WTC11 (cell line): ENCODE data around the gene PRR19. TPM values are rescaled to one million over a fixed set of nuclear protein-coding genes. Genes with fewer than 3 reads are reported as not detected.

Experiments used
- ATAC-seq: fragments of 200-7000 bp; cut with Tn5 transposase; 2 replicates; pipeline ENCODE4 v1.10.0; 2021; ENCODE audit warnings: mild to moderate bottlenecking, moderate library complexity
- CTCF ChIA-PET: fragments of 300-600 bp; sonication (Branson Sonifier 250); formaldehyde crosslinking; loops from one replicate; lab custom pipeline; 2021; ENCODE audit warnings: antibody characterized with exemption; lab: Charles Lee
- POLR2A ChIA-PET: fragments of 350-600 bp; sonication (Branson Sonifier 250); formaldehyde crosslinking; loops from one replicate; lab custom pipeline; 2021; ENCODE audit warnings: antibody characterized with exemption; lab: Charles Lee
- DNase-seq: peaks from one replicate; pipeline ENCODE4 v3.0.0; 2021; ENCODE audit warnings: low spot score
- H3K27ac Mint-ChIP-seq: 2 replicates; pipeline ENCODE4 v1.8.0; 2021; ENCODE audit warnings: mixed read lengths
- H3K27me3 Mint-ChIP-seq: 2 replicates; pipeline ENCODE4 v1.8.0; 2021; ENCODE audit warnings: low read depth, mild to moderate bottlenecking, moderate library complexity, mixed read lengths
- H3K36me3 Mint-ChIP-seq: 2 replicates; pipeline ENCODE4 v1.8.0; 2021; ENCODE audit warnings: mixed read lengths
- H3K4me1 Mint-ChIP-seq: 2 replicates; pipeline ENCODE4 v1.8.0; 2022; ENCODE audit warnings: mixed read lengths
- H3K4me3 Mint-ChIP-seq: 2 replicates; pipeline ENCODE4 v1.8.0; 2021; ENCODE audit warnings: mild to moderate bottlenecking, moderate library complexity, mixed read lengths
- H3K9me3 Mint-ChIP-seq: 2 replicates; pipeline ENCODE4 v1.8.0; 2021; ENCODE audit warnings: mixed read lengths
- CREM ChIP-seq: sonication (generic); formaldehyde crosslinking; IDR thresholded peaks from 2 replicates; pipeline ENCODE4 v1.8.1; 2022; ENCODE audit warnings: mild to moderate bottlenecking, missing genetic modification reagents, moderate library complexity
- FOXK1 ChIP-seq: sonication (generic); formaldehyde crosslinking; IDR thresholded peaks from 2 replicates; pipeline ENCODE4 v1.8.0; 2022; ENCODE audit warnings: mild to moderate bottlenecking, moderate library complexity, missing genetic modification reagents
- HMGA2 ChIP-seq: fragments of 250-450 bp; sonication (Bioruptor Pico); IDR thresholded peaks from 2 replicates; pipeline ENCODE4 v1.4.0; 2021; ENCODE audit warnings: mild to moderate bottlenecking, moderate library complexity
- JAZF1 ChIP-seq: fragments of 250-450 bp; sonication (Bioruptor Pico); IDR thresholded peaks from 2 replicates; pipeline ENCODE4 v1.9.0; 2021; ENCODE audit warnings: moderate library complexity, mild to moderate bottlenecking, inconsistent platforms
- NFYB ChIP-seq: sonication (generic); formaldehyde crosslinking; conservative IDR thresholded peaks from 2 replicates; pipeline ENCODE4 v1.8.0; 2022; ENCODE audit warnings: low read depth, missing genetic modification reagents
- RORB ChIP-seq: fragments of 250-450 bp; sonication (Bioruptor Pico); IDR thresholded peaks from 2 replicates; pipeline ENCODE4 v1.9.0; 2021; ENCODE audit warnings: mild to moderate bottlenecking
- TEAD1 ChIP-seq: sonication (generic); formaldehyde crosslinking; IDR thresholded peaks from 2 replicates; pipeline ENCODE4 v1.8.0; 2022; ENCODE audit warnings: mild to moderate bottlenecking, missing genetic modification reagents
- TP53 ChIP-seq: sonication (generic); formaldehyde crosslinking; IDR thresholded peaks from 2 replicates; pipeline ENCODE4 v1.8.1; 2023; ENCODE audit warnings: mild to moderate bottlenecking, missing genetic modification reagents
- ZNF121 ChIP-seq: sonication (generic); formaldehyde crosslinking; IDR thresholded peaks from 2 replicates; pipeline ENCODE4 v1.8.0; 2023; ENCODE audit warnings: missing genetic modification reagents
- ZNF232 ChIP-seq: sonication (generic); formaldehyde crosslinking; IDR thresholded peaks from 2 replicates; pipeline ENCODE4 v1.8.0; 2022; ENCODE audit warnings: mild to moderate bottlenecking, missing genetic modification reagents
- total RNA-seq: library from RNA; stranded (reverse); gene quantifications from 3 replicates; pipeline ENCODE4 v1.2.3, GENCODE V29; 2021
- TF ChIP-seq, protein P1 (sequence below): fragments of 250-450 bp; sonication (Bioruptor Pico); conservative IDR thresholded peaks from 2 replicates; pipeline ENCODE4 v1.9.0; 2021; ENCODE audit warnings: mild to moderate bottlenecking
- TF ChIP-seq, protein P2 (sequence below): sonication (generic); formaldehyde crosslinking; IDR thresholded peaks from 2 replicates; pipeline ENCODE4 v1.8.1; 2022; ENCODE audit warnings: low read depth, missing genetic modification reagents, borderline replicate concordance
- TF ChIP-seq, protein P3 (sequence below): fragments of 250-450 bp; sonication (Bioruptor Pico); IDR thresholded peaks from 2 replicates; pipeline ENCODE4 v1.9.0; 2021; ENCODE audit warnings: mild to moderate bottlenecking
- TF ChIP-seq, protein P4 (sequence below): sonication (generic); formaldehyde crosslinking; IDR thresholded peaks from 2 replicates; pipeline ENCODE4 v1.8.1; 2022; ENCODE audit warnings: low read depth, mild to moderate bottlenecking, moderate library complexity, missing genetic modification reagents, borderline replicate concordance
- TF ChIP-seq, protein P5 (sequence below): sonication (generic); formaldehyde crosslinking; IDR thresholded peaks from 2 replicates; pipeline ENCODE4 v1.8.1; 2022; ENCODE audit warnings: mild to moderate bottlenecking, moderate library complexity, missing genetic modification reagents
- TF ChIP-seq, protein P6 (sequence below): sonication (generic); formaldehyde crosslinking; IDR thresholded peaks from 2 replicates; pipeline ENCODE4 v1.8.0; 2022; ENCODE audit warnings: mild to moderate bottlenecking, missing genetic modification reagents
- TF ChIP-seq, protein P7 (sequence below): sonication (generic); formaldehyde crosslinking; IDR thresholded peaks from 2 replicates; pipeline ENCODE4 v1.8.0; 2022; ENCODE audit warnings: mild to moderate bottlenecking, missing genetic modification reagents
- TF ChIP-seq, protein P8 (sequence below): sonication (generic); formaldehyde crosslinking; conservative IDR thresholded peaks from 2 replicates; pipeline ENCODE4 v1.8.1; 2023; ENCODE audit warnings: mild to moderate bottlenecking, low read depth, missing genetic modification reagents, moderate library complexity
- TF ChIP-seq, protein P9 (sequence below): fragments of 250-450 bp; sonication (Bioruptor Pico); IDR thresholded peaks from 2 replicates; pipeline ENCODE4 v1.9.0; 2021; ENCODE audit warnings: mild to moderate bottlenecking

The PRR19 gene
- total RNA-seq, 1 experiment from 2014 or later = 3.7 TPM

DNA sequence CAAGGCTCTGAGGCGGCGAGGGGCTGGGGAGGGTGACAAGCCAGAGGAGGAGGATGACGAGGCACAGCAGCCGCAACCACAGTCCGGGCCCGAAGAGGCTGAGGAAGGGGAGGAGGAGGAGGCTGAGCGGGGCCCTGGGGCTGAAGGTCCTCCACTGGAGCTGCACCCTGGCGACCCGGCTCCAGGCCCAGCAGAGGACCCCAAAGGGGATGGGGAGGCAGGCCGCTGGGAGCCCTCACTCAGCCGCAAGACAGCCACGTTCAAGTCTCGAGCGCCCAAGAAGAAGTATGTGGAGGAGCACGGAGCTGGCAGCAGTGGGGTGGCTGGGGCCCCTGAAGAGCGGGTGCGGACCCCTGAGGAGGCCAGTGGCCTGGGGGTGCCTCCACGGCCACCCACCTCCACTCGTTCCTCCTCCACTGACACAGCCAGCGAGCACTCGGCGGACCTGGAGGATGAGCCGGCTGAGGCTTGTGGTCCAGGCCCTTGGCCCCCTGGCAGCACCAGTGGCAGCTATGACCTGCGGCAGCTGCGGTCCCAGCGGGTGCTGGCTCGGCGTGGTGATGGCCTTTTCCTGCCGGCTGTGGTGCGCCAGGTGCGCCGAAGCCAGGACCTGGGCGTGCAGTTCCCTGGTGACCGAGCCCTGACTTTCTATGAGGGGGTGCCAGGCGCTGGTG, 29.9 kb upstream of the PRR19 start (continued):
- TF ChIP-seq FOXK1 = no peak
- TF ChIP-seq, protein P1, sequence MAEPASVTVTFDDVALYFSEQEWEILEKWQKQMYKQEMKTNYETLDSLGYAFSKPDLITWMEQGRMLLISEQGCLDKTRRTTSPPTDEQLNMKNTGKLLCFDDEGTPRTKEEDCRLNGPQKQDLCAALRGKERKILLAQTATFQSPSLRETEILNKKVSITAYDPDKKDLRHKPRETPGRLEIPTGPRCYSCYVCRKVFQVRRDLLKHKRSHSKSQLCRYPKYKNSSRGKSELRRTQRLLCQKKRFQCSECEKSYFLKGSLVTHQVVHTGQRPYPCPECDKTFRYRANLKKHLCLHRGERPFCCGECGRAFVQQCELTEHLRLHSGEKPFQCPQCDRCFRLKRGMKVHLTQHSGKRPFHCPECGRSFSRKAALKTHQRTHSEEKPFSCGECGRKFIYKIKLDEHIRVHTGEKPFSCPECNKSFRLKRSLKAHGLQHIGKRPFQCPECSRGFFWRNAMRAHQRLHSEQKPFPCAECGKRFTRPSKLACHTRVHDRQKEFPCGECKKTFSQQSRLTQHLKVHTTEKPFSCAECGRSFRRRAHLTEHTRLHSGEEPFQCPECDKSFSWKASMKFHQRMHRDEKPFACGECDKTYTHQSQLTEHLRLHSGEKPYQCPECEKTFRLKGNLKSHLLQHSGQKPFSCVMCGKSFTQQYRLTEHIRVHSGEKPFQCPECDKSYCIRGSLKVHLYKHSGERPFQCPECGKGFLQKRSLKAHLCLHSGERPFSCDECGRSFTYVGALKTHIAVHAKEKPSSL (CRISPR knock-in tag) = no peak
- TF ChIP-seq, protein P2, sequence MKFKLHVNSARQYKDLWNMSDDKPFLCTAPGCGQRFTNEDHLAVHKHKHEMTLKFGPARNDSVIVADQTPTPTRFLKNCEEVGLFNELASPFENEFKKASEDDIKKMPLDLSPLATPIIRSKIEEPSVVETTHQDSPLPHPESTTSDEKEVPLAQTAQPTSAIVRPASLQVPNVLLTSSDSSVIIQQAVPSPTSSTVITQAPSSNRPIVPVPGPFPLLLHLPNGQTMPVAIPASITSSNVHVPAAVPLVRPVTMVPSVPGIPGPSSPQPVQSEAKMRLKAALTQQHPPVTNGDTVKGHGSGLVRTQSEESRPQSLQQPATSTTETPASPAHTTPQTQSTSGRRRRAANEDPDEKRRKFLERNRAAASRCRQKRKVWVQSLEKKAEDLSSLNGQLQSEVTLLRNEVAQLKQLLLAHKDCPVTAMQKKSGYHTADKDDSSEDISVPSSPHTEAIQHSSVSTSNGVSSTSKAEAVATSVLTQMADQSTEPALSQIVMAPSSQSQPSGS (CRISPR knock-in tag) = no peak

DNA sequence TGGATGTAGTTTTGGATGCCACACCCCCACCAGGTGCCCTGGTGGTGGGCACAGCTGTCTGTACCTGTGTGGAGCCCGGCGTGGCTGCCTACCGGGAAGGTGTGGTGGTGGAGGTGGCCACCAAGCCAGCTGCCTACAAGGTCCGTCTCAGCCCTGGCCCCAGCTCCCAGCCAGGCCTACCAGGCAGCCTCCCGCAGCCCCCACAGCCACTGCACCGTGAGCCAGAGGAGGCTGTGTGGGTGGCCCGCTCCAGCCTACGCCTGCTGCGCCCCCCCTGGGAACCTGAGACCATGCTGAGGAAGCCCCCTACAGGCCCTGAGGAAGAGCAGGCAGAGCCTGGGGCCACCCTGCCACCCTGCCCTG, 29.4 kb upstream of the PRR19 start:
- no peak overlapping the region for H3K27ac Mint-ChIP-seq
- H3K4me3 Mint-ChIP-seq = no peak overlapping the region
- H3K27me3 Mint-ChIP-seq = peaks cover 3% of the 10 kb centered on the region
- 0 out of 2 replicates have a peak, but pooled peaks cover 2% of the 10 kb centered on the region for H3K36me3 Mint-ChIP-seq
- CTCF ChIA-PET = no interaction called here
- DNase-seq (no peak), ATAC-seq (no peak)
- TF ChIP-seq, protein P3, sequence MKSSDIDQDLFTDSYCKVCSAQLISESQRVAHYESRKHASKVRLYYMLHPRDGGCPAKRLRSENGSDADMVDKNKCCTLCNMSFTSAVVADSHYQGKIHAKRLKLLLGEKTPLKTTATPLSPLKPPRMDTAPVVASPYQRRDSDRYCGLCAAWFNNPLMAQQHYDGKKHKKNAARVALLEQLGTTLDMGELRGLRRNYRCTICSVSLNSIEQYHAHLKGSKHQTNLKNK = no peak
- no peak for TF ChIP-seq TEAD1 (CRISPR knock-in tag)
- TF ChIP-seq RORB = no peak
- no peak for TF ChIP-seq NFYB (CRISPR knock-in tag)
- TF ChIP-seq, protein P4, sequence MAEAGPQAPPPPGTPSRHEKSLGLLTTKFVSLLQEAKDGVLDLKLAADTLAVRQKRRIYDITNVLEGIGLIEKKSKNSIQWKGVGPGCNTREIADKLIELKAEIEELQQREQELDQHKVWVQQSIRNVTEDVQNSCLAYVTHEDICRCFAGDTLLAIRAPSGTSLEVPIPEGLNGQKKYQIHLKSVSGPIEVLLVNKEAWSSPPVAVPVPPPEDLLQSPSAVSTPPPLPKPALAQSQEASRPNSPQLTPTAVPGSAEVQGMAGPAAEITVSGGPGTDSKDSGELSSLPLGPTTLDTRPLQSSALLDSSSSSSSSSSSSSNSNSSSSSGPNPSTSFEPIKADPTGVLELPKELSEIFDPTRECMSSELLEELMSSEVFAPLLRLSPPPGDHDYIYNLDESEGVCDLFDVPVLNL (CRISPR knock-in tag) = no peak
- H3K9me3 Mint-ChIP-seq = no peaks in the 10 kb centered on the region
- peaks cover 20% of the 10 kb centered on the region for H3K4me1 Mint-ChIP-seq
- POLR2A ChIA-PET = no interaction called here

DNA sequence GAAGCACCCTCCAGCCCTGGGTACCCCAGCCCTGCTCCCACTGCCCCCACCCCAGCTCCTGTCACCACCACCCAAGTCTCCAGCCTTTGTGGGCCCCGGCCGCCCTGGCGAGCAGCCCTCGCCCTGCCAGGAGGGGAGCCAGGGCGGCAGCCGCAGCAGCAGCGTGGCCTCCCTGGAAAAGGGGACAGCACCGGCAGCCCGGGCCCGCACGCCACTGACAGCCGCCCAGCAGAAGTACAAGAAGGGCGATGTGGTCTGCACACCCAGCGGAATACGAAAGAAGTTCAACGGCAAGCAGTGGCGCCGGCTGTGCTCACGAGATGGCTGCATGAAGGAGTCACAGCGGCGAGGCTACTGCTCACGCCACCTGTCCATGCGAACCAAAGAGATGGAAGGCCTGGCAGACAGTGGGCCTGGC, 28.9 kb upstream of the PRR19 start:
- Mint-ChIP-seq H3K27me3 (no peaks in the 10 kb centered on the region; the same call in 1 of the 2 replicates), H3K36me3 (0 out of 2 replicates have a peak, but pooled peaks cover 2% of the 10 kb centered on the region), H3K9me3 (no peaks in the 10 kb centered on the region), H3K27ac (no peak overlapping the region), H3K4me1 (peaks cover 15% of the 10 kb centered on the region), H3K4me3 (no peak overlapping the region)
- ATAC-seq = no peak
- ChIA-PET POLR2A (no interaction called here), CTCF (no interaction called here)
- no peak for DNase-seq
- TF ChIP-seq, protein P5, sequence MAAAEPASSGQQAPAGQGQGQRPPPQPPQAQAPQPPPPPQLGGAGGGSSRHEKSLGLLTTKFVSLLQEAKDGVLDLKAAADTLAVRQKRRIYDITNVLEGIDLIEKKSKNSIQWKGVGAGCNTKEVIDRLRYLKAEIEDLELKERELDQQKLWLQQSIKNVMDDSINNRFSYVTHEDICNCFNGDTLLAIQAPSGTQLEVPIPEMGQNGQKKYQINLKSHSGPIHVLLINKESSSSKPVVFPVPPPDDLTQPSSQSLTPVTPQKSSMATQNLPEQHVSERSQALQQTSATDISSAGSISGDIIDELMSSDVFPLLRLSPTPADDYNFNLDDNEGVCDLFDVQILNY (CRISPR knock-in tag) = no peak
- TF ChIP-seq, protein P6, sequence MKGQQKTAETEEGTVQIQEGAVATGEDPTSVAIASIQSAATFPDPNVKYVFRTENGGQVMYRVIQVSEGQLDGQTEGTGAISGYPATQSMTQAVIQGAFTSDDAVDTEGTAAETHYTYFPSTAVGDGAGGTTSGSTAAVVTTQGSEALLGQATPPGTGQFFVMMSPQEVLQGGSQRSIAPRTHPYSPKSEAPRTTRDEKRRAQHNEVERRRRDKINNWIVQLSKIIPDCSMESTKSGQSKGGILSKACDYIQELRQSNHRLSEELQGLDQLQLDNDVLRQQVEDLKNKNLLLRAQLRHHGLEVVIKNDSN (CRISPR knock-in tag) = no peak
- TF ChIP-seq, protein P7, sequence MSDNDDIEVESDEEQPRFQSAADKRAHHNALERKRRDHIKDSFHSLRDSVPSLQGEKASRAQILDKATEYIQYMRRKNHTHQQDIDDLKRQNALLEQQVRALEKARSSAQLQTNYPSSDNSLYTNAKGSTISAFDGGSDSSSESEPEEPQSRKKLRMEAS = no peak
- TF ChIP-seq TP53 (CRISPR knock-in tag) (no peak), JAZF1 (CRISPR knock-in tag) (no peak), ZNF232 (CRISPR knock-in tag) (no peak), ZNF121 (CRISPR knock-in tag) (no peak), HMGA2 (CRISPR knock-in tag) (no peak), CREM (CRISPR knock-in tag) (no peak), TEAD1 (CRISPR knock-in tag) (no peak)
- TF ChIP-seq, protein P8, sequence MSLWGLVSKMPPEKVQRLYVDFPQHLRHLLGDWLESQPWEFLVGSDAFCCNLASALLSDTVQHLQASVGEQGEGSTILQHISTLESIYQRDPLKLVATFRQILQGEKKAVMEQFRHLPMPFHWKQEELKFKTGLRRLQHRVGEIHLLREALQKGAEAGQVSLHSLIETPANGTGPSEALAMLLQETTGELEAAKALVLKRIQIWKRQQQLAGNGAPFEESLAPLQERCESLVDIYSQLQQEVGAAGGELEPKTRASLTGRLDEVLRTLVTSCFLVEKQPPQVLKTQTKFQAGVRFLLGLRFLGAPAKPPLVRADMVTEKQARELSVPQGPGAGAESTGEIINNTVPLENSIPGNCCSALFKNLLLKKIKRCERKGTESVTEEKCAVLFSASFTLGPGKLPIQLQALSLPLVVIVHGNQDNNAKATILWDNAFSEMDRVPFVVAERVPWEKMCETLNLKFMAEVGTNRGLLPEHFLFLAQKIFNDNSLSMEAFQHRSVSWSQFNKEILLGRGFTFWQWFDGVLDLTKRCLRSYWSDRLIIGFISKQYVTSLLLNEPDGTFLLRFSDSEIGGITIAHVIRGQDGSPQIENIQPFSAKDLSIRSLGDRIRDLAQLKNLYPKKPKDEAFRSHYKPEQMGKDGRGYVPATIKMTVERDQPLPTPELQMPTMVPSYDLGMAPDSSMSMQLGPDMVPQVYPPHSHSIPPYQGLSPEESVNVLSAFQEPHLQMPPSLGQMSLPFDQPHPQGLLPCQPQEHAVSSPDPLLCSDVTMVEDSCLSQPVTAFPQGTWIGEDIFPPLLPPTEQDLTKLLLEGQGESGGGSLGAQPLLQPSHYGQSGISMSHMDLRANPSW (CRISPR knock-in tag) = no peak
- TF ChIP-seq, protein P9, sequence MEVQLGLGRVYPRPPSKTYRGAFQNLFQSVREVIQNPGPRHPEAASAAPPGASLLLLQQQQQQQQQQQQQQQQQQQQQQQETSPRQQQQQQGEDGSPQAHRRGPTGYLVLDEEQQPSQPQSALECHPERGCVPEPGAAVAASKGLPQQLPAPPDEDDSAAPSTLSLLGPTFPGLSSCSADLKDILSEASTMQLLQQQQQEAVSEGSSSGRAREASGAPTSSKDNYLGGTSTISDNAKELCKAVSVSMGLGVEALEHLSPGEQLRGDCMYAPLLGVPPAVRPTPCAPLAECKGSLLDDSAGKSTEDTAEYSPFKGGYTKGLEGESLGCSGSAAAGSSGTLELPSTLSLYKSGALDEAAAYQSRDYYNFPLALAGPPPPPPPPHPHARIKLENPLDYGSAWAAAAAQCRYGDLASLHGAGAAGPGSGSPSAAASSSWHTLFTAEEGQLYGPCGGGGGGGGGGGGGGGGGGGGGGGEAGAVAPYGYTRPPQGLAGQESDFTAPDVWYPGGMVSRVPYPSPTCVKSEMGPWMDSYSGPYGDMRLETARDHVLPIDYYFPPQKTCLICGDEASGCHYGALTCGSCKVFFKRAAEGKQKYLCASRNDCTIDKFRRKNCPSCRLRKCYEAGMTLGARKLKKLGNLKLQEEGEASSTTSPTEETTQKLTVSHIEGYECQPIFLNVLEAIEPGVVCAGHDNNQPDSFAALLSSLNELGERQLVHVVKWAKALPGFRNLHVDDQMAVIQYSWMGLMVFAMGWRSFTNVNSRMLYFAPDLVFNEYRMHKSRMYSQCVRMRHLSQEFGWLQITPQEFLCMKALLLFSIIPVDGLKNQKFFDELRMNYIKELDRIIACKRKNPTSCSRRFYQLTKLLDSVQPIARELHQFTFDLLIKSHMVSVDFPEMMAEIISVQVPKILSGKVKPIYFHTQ (CRISPR knock-in tag) = no peak
